HFFc6 (cell line): ENCODE measurements around the gene HDGFL2. TPM values are rescaled to one million over a fixed set of nuclear protein-coding genes. Genes with fewer than 3 reads are reported as not detected.

Experiments
- DNase-seq: peaks from one replicate; pipeline ENCODE4 v3.0.0-alpha.2; 2018
- H3K27ac Mint-ChIP-seq: 2 replicates; pipeline ENCODE4 v1.8.0; 2020; ENCODE audit warnings: mild to moderate bottlenecking, mixed read lengths
- H3K27me3 Mint-ChIP-seq: 2 replicates; pipeline ENCODE4 v1.8.0; 2021; ENCODE audit warnings: mild to moderate bottlenecking, moderate library complexity, mixed read lengths; ENCODE audit not compliant: insufficient read depth
- H3K36me3 Mint-ChIP-seq: 2 replicates; pipeline ENCODE4 v1.8.0; 2021; ENCODE audit warnings: low read depth, mixed read lengths
- H3K4me1 Mint-ChIP-seq: 2 replicates; pipeline ENCODE4 v1.8.0; 2020; ENCODE audit warnings: low read depth, mixed read lengths
- H3K4me3 Mint-ChIP-seq: 2 replicates; pipeline ENCODE4 v1.8.0; 2020; ENCODE audit warnings: mild to moderate bottlenecking, moderate library complexity, mixed read lengths
- H3K9me3 Mint-ChIP-seq: 2 replicates; pipeline ENCODE4 v1.8.0; 2020; ENCODE audit warnings: mild to moderate bottlenecking, mixed read lengths
- total RNA-seq, 6 experiments: library from RNA; stranded (reverse); fragmentation: NEBNext Ultra II Directional; extraction: Animal tissue kit (Norgen Biotek cat#: 25700); gene quantifications; 2 replicates in 1 of 6; 3 replicates in 5 of 6; pipeline ENCODE4 v1.2.3, GENCODE V29; 2021
- TF ChIP-seq, protein P1 (sequence below): fragments of 200-600 bp; sonication (generic); IDR thresholded peaks from 2 replicates; pipeline ENCODE4 v1.5.0; 2021; ENCODE audit warnings: antibody characterized with exemption, mild to moderate bottlenecking

Gene HDGFL2
- total RNA-seq, 6 experiments from 2014 or later = 68.0 to 79.6 (median 74.2) TPM

DNA sequence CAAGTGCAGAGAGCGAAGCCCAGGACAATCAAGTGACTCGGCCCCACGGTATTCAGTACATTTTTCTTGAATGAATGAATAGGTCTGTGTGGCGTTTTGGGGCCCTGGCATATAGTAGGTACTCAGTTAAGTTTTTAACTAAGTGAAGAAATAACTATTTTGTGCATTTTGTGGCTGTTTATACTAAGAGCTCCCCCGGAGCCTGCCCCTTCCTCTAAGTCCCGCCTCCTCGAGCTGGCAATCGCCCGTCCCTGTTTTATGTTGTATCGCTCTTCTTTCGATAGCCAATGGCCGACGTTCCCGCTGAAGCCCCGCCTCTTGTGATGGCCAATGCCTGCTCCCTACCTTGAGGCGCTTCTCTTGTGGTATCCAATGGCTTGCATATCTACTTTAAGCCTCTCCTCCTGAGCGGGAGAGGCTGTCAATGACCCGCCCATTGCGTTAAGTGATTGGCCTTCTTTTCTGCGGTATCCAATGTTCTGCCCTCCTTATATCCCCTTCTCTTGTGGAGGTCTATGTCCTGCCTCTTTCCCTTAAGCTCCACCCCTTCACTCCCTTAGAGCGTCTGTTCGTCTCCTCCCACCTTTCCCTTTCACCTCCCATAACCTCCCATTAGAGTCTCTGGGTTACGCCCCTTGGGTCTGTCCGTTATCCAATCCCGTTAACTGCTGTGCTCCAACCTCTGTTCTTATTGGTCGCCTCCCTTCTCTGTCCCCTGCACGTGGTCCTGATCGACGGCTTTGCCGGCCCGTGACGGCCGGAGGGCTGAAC lies 509 bp upstream of the HDGFL2 start:
- TF ChIP-seq, protein P1, sequence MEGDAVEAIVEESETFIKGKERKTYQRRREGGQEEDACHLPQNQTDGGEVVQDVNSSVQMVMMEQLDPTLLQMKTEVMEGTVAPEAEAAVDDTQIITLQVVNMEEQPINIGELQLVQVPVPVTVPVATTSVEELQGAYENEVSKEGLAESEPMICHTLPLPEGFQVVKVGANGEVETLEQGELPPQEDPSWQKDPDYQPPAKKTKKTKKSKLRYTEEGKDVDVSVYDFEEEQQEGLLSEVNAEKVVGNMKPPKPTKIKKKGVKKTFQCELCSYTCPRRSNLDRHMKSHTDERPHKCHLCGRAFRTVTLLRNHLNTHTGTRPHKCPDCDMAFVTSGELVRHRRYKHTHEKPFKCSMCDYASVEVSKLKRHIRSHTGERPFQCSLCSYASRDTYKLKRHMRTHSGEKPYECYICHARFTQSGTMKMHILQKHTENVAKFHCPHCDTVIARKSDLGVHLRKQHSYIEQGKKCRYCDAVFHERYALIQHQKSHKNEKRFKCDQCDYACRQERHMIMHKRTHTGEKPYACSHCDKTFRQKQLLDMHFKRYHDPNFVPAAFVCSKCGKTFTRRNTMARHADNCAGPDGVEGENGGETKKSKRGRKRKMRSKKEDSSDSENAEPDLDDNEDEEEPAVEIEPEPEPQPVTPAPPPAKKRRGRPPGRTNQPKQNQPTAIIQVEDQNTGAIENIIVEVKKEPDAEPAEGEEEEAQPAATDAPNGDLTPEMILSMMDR = no peak
- DNase-seq = peak; percentile 100
- peaks cover 4% of the 10 kb centered on the region; the same call in 1 of the 2 replicates for H3K36me3 Mint-ChIP-seq
- H3K9me3 Mint-ChIP-seq = no peaks in the 10 kb centered on the region
- peaks cover 19% of the 10 kb centered on the region for H3K4me1 Mint-ChIP-seq
- no peak overlapping the region for H3K27ac Mint-ChIP-seq
- H3K4me3 Mint-ChIP-seq = no peak overlapping the region
- H3K27me3 Mint-ChIP-seq = peaks cover 3% of the 10 kb centered on the region; the same call in 1 of the 2 replicates

DNA sequence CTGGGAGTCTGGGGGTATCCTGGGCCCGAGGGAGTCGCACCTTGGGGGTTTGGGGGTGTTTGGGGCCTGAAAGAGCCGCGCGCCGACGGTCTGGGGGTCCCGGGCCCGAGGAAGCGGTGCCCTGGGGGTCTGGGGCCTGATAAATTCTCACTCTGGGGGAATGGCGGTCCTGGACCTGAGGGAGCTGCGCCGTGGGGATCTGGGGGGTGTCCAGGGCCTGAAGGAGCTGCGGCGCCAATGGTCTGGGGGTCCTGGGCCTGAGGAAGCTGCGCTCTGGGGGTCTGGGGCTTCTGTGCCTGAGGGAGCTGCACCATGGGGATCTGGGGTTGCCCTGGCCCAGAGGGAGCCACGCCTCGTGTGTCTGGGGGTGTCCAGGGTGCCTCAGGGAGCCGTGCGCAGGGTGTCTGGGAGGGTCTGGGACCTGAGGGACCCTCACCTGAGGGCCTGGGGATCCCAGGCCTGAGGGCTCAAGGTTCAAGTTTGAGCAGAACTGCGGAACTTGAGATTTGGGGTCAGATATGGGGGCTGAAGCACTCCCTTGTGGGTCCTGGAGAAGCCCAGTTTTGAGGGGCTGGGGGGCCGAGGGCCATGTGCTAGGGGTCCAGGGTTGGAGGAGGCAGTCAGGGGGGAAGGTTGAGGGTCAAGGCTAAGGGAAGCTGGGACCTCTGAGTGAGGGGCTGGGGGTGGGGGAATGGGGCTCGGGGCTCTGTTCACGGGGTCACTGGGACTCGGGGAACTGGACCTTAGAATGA lies 1.1 kb downstream of the HDGFL2 start:
- Mint-ChIP-seq H3K36me3 (peaks cover 9% of the 10 kb centered on the region; the same call in 1 of the 2 replicates), H3K4me1 (peaks cover 19% of the 10 kb centered on the region), H3K9me3 (no peaks in the 10 kb centered on the region), H3K4me3 (peak overlapping the region; percentile 93), H3K27me3 (peaks cover 3% of the 10 kb centered on the region; the same call in 1 of the 2 replicates), H3K27ac (peak overlapping the region; percentile 81)
- DNase-seq = no peak
- TF ChIP-seq, protein P1 = no peak

DNA sequence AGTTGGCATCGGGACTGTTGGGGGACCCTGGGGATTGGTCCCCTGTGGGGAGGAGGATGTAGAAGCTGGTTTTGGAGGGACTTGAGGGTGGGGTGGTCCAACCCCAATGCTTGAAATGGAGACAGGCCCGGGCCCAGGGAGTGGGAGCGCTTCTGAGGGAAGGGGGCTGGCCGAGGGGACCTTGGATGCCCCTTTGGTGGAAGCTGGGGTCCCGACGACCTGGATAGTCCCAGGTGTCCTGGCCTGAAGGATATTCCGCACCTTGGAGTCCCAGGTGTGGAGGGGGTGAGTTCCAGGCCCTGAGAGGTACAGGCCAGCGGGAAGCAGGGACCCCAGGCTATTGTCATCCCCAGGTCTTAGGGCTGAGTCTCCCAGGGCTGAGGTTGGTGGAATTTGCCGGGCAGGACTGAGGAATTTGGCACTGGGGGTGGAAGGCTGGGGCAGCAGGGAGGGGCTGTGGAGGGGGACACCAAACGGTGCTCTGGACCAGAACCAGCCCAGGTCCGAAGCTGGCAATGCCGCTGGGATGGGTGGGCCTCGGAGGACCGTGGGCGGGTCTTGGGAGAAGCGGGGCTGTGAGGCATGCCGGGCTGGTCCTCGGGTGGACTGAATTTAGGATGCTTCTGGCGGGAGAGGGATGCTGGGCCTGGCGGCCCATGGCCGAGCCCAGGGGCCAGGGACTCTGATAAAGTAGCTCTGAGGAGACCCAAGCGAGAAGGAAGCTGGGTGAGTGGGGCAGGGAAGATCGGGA lies 1.8 kb downstream of the HDGFL2 start:
- TF ChIP-seq, protein P1 = no peak
- H3K27ac Mint-ChIP-seq = peak overlapping the region; percentile 81
- H3K4me1 Mint-ChIP-seq = peaks cover 19% of the 10 kb centered on the region
- peaks cover 9% of the 10 kb centered on the region; the same call in 1 of the 2 replicates for H3K36me3 Mint-ChIP-seq
- H3K9me3 Mint-ChIP-seq = no peaks in the 10 kb centered on the region
- DNase-seq = no peak
- H3K4me3 Mint-ChIP-seq = peak overlapping the region; percentile 93
- peaks cover 3% of the 10 kb centered on the region; the same call in 1 of the 2 replicates for H3K27me3 Mint-ChIP-seq

DNA sequence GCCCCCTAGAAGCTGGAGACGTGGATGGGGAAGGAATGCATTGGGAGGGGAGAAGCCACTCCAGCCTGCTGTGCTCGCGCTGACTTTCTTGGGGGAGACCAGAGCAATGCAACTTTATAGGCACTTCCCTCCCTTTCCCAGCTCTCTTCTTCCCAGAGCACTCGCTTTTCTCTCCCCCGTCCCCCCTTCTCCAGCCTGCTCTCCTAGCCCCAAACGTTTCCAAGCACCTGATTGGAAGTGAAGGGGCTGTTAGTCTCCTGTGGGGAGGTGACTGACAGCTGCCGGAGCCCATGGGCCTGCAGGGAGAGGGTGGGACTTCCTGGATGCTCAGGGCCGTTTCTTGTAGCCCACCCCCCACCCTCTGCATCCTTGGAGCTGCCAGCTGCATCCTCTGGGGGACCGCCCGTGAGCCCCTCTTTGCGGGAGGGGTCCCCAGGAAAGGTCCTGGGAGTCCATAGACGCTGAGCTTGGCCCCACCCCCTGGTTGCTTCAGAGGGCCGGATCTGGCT lies 2.5 kb downstream of the HDGFL2 start:
- Mint-ChIP-seq H3K9me3 (no peaks in the 10 kb centered on the region), H3K27ac (peak overlapping the region; percentile 81), H3K4me3 (peak overlapping the region; percentile 93), H3K4me1 (peaks cover 19% of the 10 kb centered on the region), H3K36me3 (peaks cover 9% of the 10 kb centered on the region; the same call in 1 of the 2 replicates), H3K27me3 (peaks cover 3% of the 10 kb centered on the region; the same call in 1 of the 2 replicates)
- TF ChIP-seq, protein P1 = no peak
- peak; percentile 55 for DNase-seq
